ENCODE results near the gene SLIT3.

DNA sequence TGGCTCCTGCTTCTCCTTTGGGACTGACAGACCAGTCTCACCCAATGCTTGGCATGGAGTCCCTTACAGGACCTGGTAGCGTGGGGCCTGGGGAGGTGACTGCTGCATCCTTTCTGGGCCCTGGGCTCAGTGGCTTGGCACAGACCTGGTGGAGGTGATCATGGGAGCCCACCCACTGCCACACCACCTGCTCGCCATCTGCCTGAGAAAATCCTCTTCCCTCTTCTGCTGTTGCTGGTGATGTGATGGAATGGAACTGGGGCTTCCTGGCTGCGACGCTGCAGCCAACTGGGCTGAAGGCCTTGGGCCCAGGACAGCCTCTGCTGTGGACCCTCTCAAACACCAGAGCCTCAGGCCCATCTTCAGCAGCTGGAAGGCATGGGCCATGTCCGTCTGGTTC lies 599.3 kb downstream of the SLIT3 start:
- TF ChIP-seq ZNF274 (IDR thresholded peaks at IDR 0.05; ENCODE audit: low read depth, low read length), result no peak
- TF ChIP-seq SIN3A (IDR thresholded peaks at IDR 0.05; ENCODE audit: low read depth), result no peak
- no peak for TF ChIP-seq MAX (IDR thresholded peaks at IDR 0.05)
- no peak for TF ChIP-seq CTCF (IDR thresholded peaks at IDR 0.05 in 2 of 3, conservative IDR thresholded peaks at IDR 0.05 in 1 of 3; ENCODE audit: borderline replicate concordance in 1 of 3, insufficient read depth in 1 of 3, low read depth in 2 of 3, low read length in 2 of 3)
- no peak for TF ChIP-seq SP1 (IDR thresholded peaks at IDR 0.05; ENCODE audit: low read depth)
- TF ChIP-seq POLR2AphosphoS5 (IDR thresholded peaks at IDR 0.05; ENCODE audit: low read depth, low read length), result no peak
- TF ChIP-seq JUND (IDR thresholded peaks at IDR 0.05), result no peak
- no peak for TF ChIP-seq SRF (IDR thresholded peaks at IDR 0.05; ENCODE audit: low read depth)
- no peak for TF ChIP-seq POLR2A (IDR thresholded peaks at IDR 0.05; ENCODE audit: borderline replicate concordance, extremely low read depth, insufficient read depth, insufficient read length)

All from HCT116 (cell line).